Activated T-cell treated with anti-CD3 and anti-CD28 coated beads, Interleukin-2, amount 50 U/mL, for 4 hours (primary cell): Measurements from ENCODE around the gene GUCA1C. TPM values are rescaled to one million over a fixed set of nuclear protein-coding genes. Genes with fewer than 3 reads are reported as not detected.
A peak's percentile ranks its signal among the peaks of the same experiment; 100 is the strongest.

ENCODE experiments used
- ATAC-seq, 2 donors: fragments of 200-7000 bp; cut with Tn5 transposase; one replicate each; pipeline ENCODE4 v1.10.0; 2021
- DNase-seq: peaks from one replicate; pipeline ENCODE4 v3.0.0-alpha.2; 2020
- H3K27me3 Mint-ChIP-seq: one replicate; pipeline ENCODE4 v1.8.0; 2021; ENCODE audit warnings: low read depth, mixed read lengths
- H3K36me3 Mint-ChIP-seq: one replicate; pipeline ENCODE4 v1.8.0; 2022; ENCODE audit warnings: mixed read lengths; ENCODE audit not compliant: insufficient read depth
- H3K4me1 Mint-ChIP-seq: one replicate; pipeline ENCODE4 v1.8.0; 2021; ENCODE audit warnings: low read depth, mixed read lengths
- H3K4me3 Mint-ChIP-seq: one replicate; pipeline ENCODE4 v1.8.0; 2021; ENCODE audit warnings: mild to moderate bottlenecking, moderate library complexity, mixed read lengths
- H3K9me3 Mint-ChIP-seq: one replicate; pipeline ENCODE4 v1.8.0; 2021; ENCODE audit warnings: mixed read lengths
- total RNA-seq, 3 donors: library from RNA; stranded (reverse); gene quantifications; one replicate each; pipeline ENCODE4 v1.2.1, GENCODE V29; 2021

GUCA1C gene
- total RNA-seq, 3 donors from 2014 or later = not detected

DNA sequence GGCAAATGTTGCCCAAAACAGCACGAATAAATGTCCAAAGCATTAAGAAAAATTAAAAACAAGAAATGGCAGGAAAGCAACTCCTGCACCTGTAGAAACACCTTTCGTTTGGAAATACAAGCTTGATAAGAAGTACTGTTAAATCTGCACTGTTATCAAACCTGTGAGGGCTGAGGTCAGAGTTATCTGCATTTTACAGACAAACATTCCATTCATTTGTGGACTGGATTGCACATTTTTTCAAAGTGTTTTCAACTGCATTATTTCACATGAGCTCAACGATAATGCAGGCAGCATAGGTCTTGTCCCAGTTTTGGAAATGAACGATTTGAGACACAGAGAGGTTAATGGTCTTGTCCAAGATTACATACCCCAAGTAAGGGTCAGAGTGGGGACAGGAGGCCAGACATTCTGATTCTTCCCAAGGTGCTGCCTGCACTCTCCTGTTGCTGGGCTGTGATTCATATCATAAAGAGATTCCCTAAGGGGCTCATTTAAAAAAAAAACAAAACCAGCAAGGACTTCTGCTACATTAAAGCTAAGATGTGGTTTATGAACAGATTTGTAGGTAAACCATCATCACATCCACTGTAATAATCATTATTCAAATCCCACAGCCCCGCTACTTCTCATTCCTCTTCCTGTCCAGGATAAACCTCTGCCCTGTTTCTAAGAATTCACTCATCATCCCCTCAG lies 13.0 kb downstream of the GUCA1C start:
- Mint-ChIP-seq H3K4me3 (no peak overlapping the region), H3K9me3 (no peaks in the 10 kb centered on the region), H3K36me3 (no peaks in the 10 kb centered on the region), H3K4me1 (no peaks in the 10 kb centered on the region), H3K27me3 (no peaks in the 10 kb centered on the region)
- no peak for DNase-seq
- no peak for ATAC-seq

DNA sequence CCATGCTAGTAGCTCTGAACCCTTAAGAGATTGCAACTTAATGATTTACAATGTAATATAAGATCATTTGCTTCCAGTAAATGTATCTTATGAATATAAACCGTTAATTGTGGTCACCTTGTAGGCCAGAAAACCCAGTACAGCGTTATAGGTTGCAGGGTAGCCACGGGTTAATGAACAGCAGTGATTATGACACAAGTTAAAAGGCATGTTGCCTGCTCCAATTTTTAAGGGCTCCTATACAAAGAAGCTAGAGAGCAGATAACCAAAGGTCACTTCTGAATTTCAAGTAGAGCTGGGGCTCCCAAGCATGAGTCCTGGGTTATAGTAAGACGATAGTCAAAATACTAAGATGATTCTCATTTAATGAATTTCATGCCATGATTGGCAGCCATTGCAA lies 13.5 kb downstream of the GUCA1C start:
- Mint-ChIP-seq H3K4me3 (no peak overlapping the region), H3K9me3 (no peaks in the 10 kb centered on the region), H3K36me3 (no peaks in the 10 kb centered on the region), H3K4me1 (no peaks in the 10 kb centered on the region), H3K27me3 (no peaks in the 10 kb centered on the region)
- DNase-seq = no peak
- no peak for ATAC-seq

GRCh38 chr3:108936924-108937689 lies 16.6 kb downstream of the GUCA1C start:
- H3K36me3 Mint-ChIP-seq = no peaks in the 10 kb centered on the region
- no peaks in the 10 kb centered on the region for H3K4me1 Mint-ChIP-seq
- H3K9me3 Mint-ChIP-seq = no peaks in the 10 kb centered on the region
- H3K27me3 Mint-ChIP-seq = no peaks in the 10 kb centered on the region
- DNase-seq (no peak), ATAC-seq (no peak)
- no peak overlapping the region for H3K4me3 Mint-ChIP-seq

DNA sequence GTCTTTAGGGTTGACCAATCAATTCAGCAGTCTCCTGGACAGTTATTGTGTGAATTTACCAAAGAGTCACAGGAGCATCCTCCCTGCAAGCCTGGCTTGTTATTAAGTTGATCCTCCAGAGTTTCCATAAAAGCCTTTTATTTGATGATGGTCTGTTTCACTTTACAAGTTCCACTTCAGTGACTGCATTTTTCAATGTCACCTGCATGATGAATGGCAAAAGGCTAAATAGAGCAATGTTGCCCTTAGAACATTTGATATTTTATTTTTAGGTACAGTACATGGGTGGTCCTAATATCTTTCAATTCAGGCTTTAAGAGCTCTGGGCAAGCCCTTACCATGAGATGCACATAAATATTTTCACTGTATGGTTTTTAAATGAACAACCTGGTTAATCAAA lies 22.6 kb downstream of the GUCA1C start:
- ATAC-seq = no peak
- H3K4me3 Mint-ChIP-seq = no peak overlapping the region
- H3K4me1 Mint-ChIP-seq = no peaks in the 10 kb centered on the region
- H3K36me3 Mint-ChIP-seq = no peaks in the 10 kb centered on the region
- H3K27me3 Mint-ChIP-seq = peaks cover 5% of the 10 kb centered on the region
- H3K9me3 Mint-ChIP-seq = peaks cover 14% of the 10 kb centered on the region
- DNase-seq = no peak

- H3K4me3 Mint-ChIP-seq = no peak overlapping the region
- DNase-seq = no peak
- H3K4me1 Mint-ChIP-seq = peaks cover 11% of the 10 kb centered on the region
- ATAC-seq = no peak
- no peaks in the 10 kb centered on the region for H3K27me3 Mint-ChIP-seq
- no peaks in the 10 kb centered on the region for H3K36me3 Mint-ChIP-seq
- H3K9me3 Mint-ChIP-seq = no peaks in the 10 kb centered on the region
Observed at GRCh38 chr3:108918866-108919265, 34.8 kb downstream of the GUCA1C start.

DNA sequence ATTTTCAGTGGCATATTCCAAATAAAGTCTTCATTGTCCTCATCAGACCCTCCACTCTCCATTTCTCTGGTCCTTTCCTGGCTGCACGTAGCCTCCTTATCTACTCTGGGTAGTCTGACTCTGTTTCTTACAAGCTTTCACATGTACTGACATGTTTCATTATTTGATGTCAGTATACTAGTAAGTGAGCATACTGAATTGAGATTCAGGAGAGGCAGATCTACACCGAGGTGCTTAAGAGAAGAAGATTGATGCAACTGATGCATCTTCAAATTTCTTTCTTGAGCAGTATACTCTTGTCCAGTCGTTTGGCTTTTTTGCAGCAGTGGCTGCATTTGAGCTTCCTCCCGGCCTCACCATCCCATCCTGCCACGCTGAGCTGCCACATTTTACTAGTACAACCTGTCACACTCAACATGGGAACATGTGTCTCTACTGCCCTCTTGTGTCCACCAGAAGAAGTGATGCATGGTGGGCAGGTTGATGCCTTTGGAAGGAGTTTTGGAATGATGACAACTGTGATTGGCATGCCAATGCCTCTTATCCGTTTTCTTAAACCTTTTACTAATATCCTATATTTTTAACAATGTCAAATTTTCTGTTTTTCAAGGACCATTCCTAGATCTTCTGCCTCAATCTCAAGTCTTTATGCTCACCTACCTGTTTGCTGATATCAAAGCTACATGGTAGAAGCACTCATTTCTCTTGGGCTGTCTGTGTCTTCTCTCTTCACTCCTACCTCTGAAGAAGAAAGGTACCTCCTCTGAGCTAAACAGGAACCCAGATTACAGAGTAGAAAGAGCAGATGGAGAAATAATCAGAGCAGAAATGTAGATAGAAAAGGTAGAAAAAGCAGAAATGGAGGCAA lies 38.7 kb downstream of the GUCA1C start:
- Mint-ChIP-seq H3K27me3 (no peaks in the 10 kb centered on the region), H3K4me1 (peaks cover 16% of the 10 kb centered on the region), H3K4me3 (peak overlapping the region; percentile 46), H3K9me3 (no peaks in the 10 kb centered on the region), H3K36me3 (no peaks in the 10 kb centered on the region)
- peak; percentile 54 for DNase-seq
- peak; percentile 93 to 94 for ATAC-seq

GRCh38 chr3:108909799-108910198 lies 43.9 kb downstream of the GUCA1C start:
- DNase-seq (no peak), ATAC-seq (no peak)
- peaks cover 3% of the 10 kb centered on the region for H3K27me3 Mint-ChIP-seq
- H3K36me3 Mint-ChIP-seq = no peaks in the 10 kb centered on the region
- no peak overlapping the region for H3K4me3 Mint-ChIP-seq
- no peaks in the 10 kb centered on the region for H3K9me3 Mint-ChIP-seq
- peaks cover 14% of the 10 kb centered on the region for H3K4me1 Mint-ChIP-seq

GRCh38 chr3:108907194-108907593 lies 46.5 kb downstream of the GUCA1C start:
- H3K9me3 Mint-ChIP-seq = no peaks in the 10 kb centered on the region
- DNase-seq = no peak
- peaks cover 3% of the 10 kb centered on the region for H3K27me3 Mint-ChIP-seq
- ATAC-seq = no peak
- no peak overlapping the region for H3K4me3 Mint-ChIP-seq
- H3K36me3 Mint-ChIP-seq = no peaks in the 10 kb centered on the region
- H3K4me1 Mint-ChIP-seq = peaks cover 5% of the 10 kb centered on the region

DNA sequence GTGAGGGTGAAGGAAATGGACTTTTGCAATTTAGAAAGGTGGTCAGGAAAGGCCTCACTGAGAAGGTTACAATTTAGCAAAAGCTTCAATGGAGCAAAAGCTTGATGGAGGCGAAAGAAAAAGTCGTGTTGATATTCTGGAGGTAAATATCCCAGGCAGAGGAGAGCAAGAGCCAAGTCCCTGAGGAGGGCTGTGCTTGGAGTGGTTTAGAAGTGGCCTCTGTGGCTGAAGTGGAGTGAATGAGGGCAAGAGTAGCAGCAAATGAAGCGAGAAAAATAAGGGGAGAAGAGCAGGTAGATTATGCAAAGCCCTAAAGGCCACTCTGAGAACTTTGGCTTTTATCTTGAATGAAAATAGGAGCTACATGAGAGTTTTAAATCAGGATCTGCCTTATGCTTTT lies 54.1 kb downstream of the GUCA1C start:
- no peak for DNase-seq
- no peaks in the 10 kb centered on the region for H3K36me3 Mint-ChIP-seq
- H3K4me3 Mint-ChIP-seq = no peak overlapping the region
- no peak for ATAC-seq
- no peaks in the 10 kb centered on the region for H3K27me3 Mint-ChIP-seq
- no peaks in the 10 kb centered on the region for H3K9me3 Mint-ChIP-seq
- peaks cover 14% of the 10 kb centered on the region for H3K4me1 Mint-ChIP-seq

GRCh38 chr3:108897883-108898282 lies 55.8 kb downstream of the GUCA1C start:
- no peaks in the 10 kb centered on the region for H3K36me3 Mint-ChIP-seq
- ATAC-seq (no peak), DNase-seq (no peak)
- no peak overlapping the region for H3K4me3 Mint-ChIP-seq
- H3K4me1 Mint-ChIP-seq = peaks cover 14% of the 10 kb centered on the region
- H3K27me3 Mint-ChIP-seq = no peaks in the 10 kb centered on the region
- no peaks in the 10 kb centered on the region for H3K9me3 Mint-ChIP-seq

- no peak for DNase-seq
- H3K4me3 Mint-ChIP-seq = no peak overlapping the region
- no peaks in the 10 kb centered on the region for H3K27me3 Mint-ChIP-seq
- peaks cover 8% of the 10 kb centered on the region for H3K4me1 Mint-ChIP-seq
- no peaks in the 10 kb centered on the region for H3K36me3 Mint-ChIP-seq
- no peaks in the 10 kb centered on the region for H3K9me3 Mint-ChIP-seq
- ATAC-seq = no peak
Observed at GRCh38 chr3:108894981-108895380, 58.7 kb downstream of the GUCA1C start.

DNA sequence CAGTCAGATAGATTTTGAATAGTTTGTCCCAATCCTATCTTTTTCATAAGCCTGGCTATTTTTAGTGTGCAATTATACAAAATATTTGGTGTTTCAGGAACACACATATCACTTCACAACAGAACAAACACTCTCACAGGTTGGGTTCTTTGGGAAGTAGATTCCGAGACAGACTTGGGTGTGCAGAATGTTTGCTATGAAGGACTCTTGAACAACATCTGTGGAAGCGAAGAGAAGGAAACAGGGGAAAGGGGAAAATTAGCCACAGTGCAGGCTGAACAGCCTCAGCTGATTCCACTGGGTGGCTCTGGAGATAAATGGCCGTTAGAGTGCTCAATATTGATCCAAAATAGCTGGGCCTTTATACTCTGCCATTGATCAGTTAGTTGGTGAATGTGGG lies 61.8 kb downstream of the GUCA1C start:
- DNase-seq (no peak), ATAC-seq (no peak)
- Mint-ChIP-seq H3K27me3 (no peaks in the 10 kb centered on the region), H3K36me3 (no peaks in the 10 kb centered on the region), H3K9me3 (no peaks in the 10 kb centered on the region), H3K4me1 (no peaks in the 10 kb centered on the region), H3K4me3 (no peak overlapping the region)

GRCh38 chr3:108887777-108888176 lies 65.9 kb downstream of the GUCA1C start:
- peaks cover 8% of the 10 kb centered on the region for H3K4me1 Mint-ChIP-seq
- H3K4me3 Mint-ChIP-seq = no peak overlapping the region

DNA sequence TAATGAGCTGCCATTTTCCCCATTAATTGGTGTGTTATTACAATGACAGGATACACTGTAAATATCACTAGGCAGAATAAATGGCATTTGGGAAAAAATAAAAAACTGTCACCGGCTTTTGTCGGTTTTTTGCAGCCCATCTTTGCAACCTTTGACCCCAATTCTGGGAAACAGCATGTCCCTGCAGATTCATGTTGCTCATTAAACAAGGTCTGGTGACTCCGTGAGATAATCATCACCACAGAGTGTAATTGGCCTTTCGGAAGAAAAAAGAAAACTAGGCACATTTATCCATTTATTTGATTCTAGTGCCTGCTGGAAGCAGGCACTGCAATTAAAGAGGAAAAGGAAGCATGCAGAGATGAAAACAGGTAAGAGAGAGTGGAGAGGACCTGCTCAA lies 66.6 kb downstream of the GUCA1C start:
- DNase-seq (no peak), ATAC-seq (no peak)
- no peak overlapping the region for H3K4me3 Mint-ChIP-seq
- H3K36me3 Mint-ChIP-seq = no peaks in the 10 kb centered on the region
- H3K4me1 Mint-ChIP-seq = peaks cover 8% of the 10 kb centered on the region
- no peaks in the 10 kb centered on the region for H3K27me3 Mint-ChIP-seq
- no peaks in the 10 kb centered on the region for H3K9me3 Mint-ChIP-seq

More at GRCh38 chr3:108887777-108888176, 65.9 kb downstream of the GUCA1C start:
- no peak for DNase-seq
- no peak for ATAC-seq
- Mint-ChIP-seq H3K27me3 (no peaks in the 10 kb centered on the region), H3K9me3 (no peaks in the 10 kb centered on the region), H3K36me3 (no peaks in the 10 kb centered on the region)
